K562 (cell line): ENCODE data around the gene DIP2C. TPM values are rescaled to one million over a fixed set of nuclear protein-coding genes. Genes with fewer than 3 reads are reported as not detected.

Experiments
- ATAC-seq: fragments of 200-7000 bp; cut with Tn5 transposase; 3 replicates; pipeline ENCODE4 v1.9.1; 2020; ENCODE audit warnings: moderate library complexity
- BruUV-seq: library from RNA; stranded (reverse); fragments of 400-500 nt; replicated peaks from 2 replicates; lab custom pipeline; 2021; lab: Mats Ljungman, UMichigan
- CTCF ChIA-PET: fragments of 300-600 bp; formaldehyde crosslinking; extraction: SDS; loops from one replicate; lab custom pipeline; 2021; ENCODE audit warnings: low intra/inter-chr PET ratio; lab: Yijun Ruan, JAX
- POLR2A ChIA-PET: fragments of 300-600, 350-650 bp; sonication (Branson Sonifier 250); formaldehyde crosslinking; extraction: SDS; loops from one replicate; lab custom pipeline; 2021; ENCODE audit warnings: antibody characterized with exemption, inconsistent platforms; lab: Yijun Ruan, JAX
- DNase-seq, 4 experiments: peaks; one replicate each; pipeline versions ENCODE4 v3.0.0 to v3.0.0-alpha.2; 2011 to 2018; ENCODE audit warnings: low spot score in 3 of 4, mixed read lengths in 3 of 4; ENCODE audit errors: extremely low read depth in 1 of 4
- FAIRE-seq: peaks from 2 replicates; lab custom pipeline; 2011; peaks lifted over from hg19 to GRCh38; lab: Jason Lieb, UNC
- H2AFZ ChIP-seq: 2 replicates; pipeline ENCODE4 v1.6.0; 2011; ENCODE audit warnings: low read depth, low read length, control low read depth, inconsistent platforms
- H3K27ac ChIP-seq: fragments of 200-600 bp; 3 replicates; pipeline ENCODE4 v1.8.0; 2011; ENCODE audit warnings: low read depth, mild to moderate bottlenecking, control low read depth, inconsistent platforms, low read length, moderate library complexity, mixed read lengths; ENCODE audit errors: extremely low read depth
- H3K27me3 ChIP-seq, 2 experiments: fragments of 300-600 bp in 1 of 2; 2 replicates in 1 of 2; 3 replicates in 1 of 2; pipeline versions ENCODE4 v1.6.0 to v1.8.0; 2011; ENCODE audit warnings: inconsistent platforms in 2 of 2, low read length in 2 of 2, mild to moderate bottlenecking in 1 of 2, mixed read lengths in 1 of 2, moderate library complexity in 1 of 2; ENCODE audit not compliant: control insufficient read depth in 2 of 2, insufficient read depth in 2 of 2
- H3K36me3 ChIP-seq: fragments of 300-600 bp; 3 replicates; pipeline ENCODE4 v1.8.0; 2011; ENCODE audit warnings: mild to moderate bottlenecking, low read length, inconsistent platforms; ENCODE audit not compliant: control insufficient read depth, insufficient read depth
- H3K4me1 ChIP-seq, 2 experiments: fragments of 200-600 bp in 1 of 2; replicated peaks in 1 of 2; 2 replicates in 1 of 2; 3 replicates in 1 of 2; pipeline versions ENCODE4 v1.5.1 to v1.8.0; 2011; ENCODE audit warnings: inconsistent platforms in 2 of 2, low read length in 2 of 2, mild to moderate bottlenecking in 1 of 2, mixed read lengths in 1 of 2, moderate library complexity in 1 of 2; ENCODE audit not compliant: control insufficient read depth in 2 of 2, insufficient read depth in 2 of 2
- H3K4me2 ChIP-seq: 2 replicates; pipeline ENCODE4 v1.6.1; 2011; ENCODE audit warnings: low read length, control low read depth, inconsistent platforms, mixed read lengths; ENCODE audit not compliant: insufficient read depth
- H3K4me3 ChIP-seq: fragments of 200-600 bp; sonication (generic), shearing (Covaris generic); 2 replicates; pipeline ENCODE4 v1.5.1; 2016; ENCODE audit warnings: control low read depth, inconsistent platforms
- H3K79me2 ChIP-seq: fragments of 200-600 bp; 3 replicates; pipeline ENCODE4 v1.8.0; 2011; ENCODE audit warnings: low read length, inconsistent platforms; ENCODE audit not compliant: control insufficient read depth, insufficient read depth
- H3K9ac ChIP-seq, 2 experiments: 2 replicates each; pipeline versions ENCODE4 v1.6.0 to v1.6.1; 2011; ENCODE audit warnings: low read depth in 2 of 2, low read length in 2 of 2, control low read depth in 1 of 2, inconsistent platforms in 1 of 2, mild to moderate bottlenecking in 1 of 2, mixed read lengths in 1 of 2; ENCODE audit not compliant: insufficient read depth in 1 of 2
- H3K9me1 ChIP-seq: one replicate; pipeline ENCODE4 v1.6.0; 2011; ENCODE audit warnings: inconsistent platforms, mild to moderate bottlenecking, low read length, moderate library complexity; ENCODE audit not compliant: control insufficient read depth, insufficient read depth
- H3K9me3 ChIP-seq: replicated peaks from 2 replicates; pipeline ENCODE4 v1.5.1; 2011; ENCODE audit warnings: low read depth, low read length, inconsistent platforms; ENCODE audit not compliant: control insufficient read depth, insufficient read depth
- H4K20me1 ChIP-seq: replicated peaks from 2 replicates; pipeline ENCODE4 v1.6.1; 2011; ENCODE audit warnings: low read length, inconsistent platforms, mixed read lengths; ENCODE audit not compliant: control insufficient read depth, insufficient read depth
- HDAC6 ChIP-seq: IDR thresholded peaks from 2 replicates; pipeline ENCODE4 v1.6.1; 2012; ENCODE audit warnings: low read depth, mild to moderate bottlenecking, control low read depth, inconsistent platforms, low read length, moderate library complexity
- KDM4B ChIP-seq, 2 experiments: fragments of 450-650 bp in 1 of 2; sonication (generic) in 1 of 2; IDR thresholded peaks; 2 replicates each; pipeline ENCODE4 v1.6.1; 2016 to 2017; ENCODE audit warnings: borderline replicate concordance in 2 of 2, antibody characterized with exemption in 1 of 2, low read depth in 1 of 2, mild to moderate bottlenecking in 1 of 2
- MAFF ChIP-seq: IDR thresholded peaks from 2 replicates; pipeline ENCODE4 v1.6.1; 2012; ENCODE audit warnings: low read length, improper control_type of control experiment
- MYBL2 ChIP-seq, 2 experiments: fragments of 450-650 bp in 1 of 2; sonication (generic) in 1 of 2; formaldehyde crosslinking in 1 of 2; IDR thresholded peaks; 2 replicates each; pipeline versions ENCODE4 v1.6.1 to v1.8.1; 2017 to 2022; ENCODE audit warnings: borderline replicate concordance in 1 of 2, inconsistent platforms in 1 of 2, low read depth in 1 of 2, mild to moderate bottlenecking in 1 of 2, missing genetic modification reagents in 1 of 2, moderate library complexity in 1 of 2
- STAG1 ChIP-seq: sonication (generic); formaldehyde crosslinking; IDR thresholded peaks from 2 replicates; pipeline ENCODE4 v1.5.0; 2020; ENCODE audit warnings: missing genetic modification reagents, borderline replicate concordance
- TCF7L2 ChIP-seq: fragments of 150-350 bp; IDR thresholded peaks from 2 replicates; pipeline ENCODE4 v1.6.1; 2016; ENCODE audit warnings: low read depth, mild to moderate bottlenecking, low read length, moderate library complexity
- WGBS: fragments of 100-300 bp; shearing (Covaris generic); methylation state at CpG from one replicate; pipeline ENCODE4 v1.1.6; 2016; ENCODE audit warnings: low coverage, mixed read lengths; ENCODE audit not compliant: insufficient coverage; ENCODE audit errors: missing lambda C conversion rate; 5-methylcytosine and 5-hydroxymethylcytosine counted together
- in situ Hi-C: fragments of 300-500 bp; cut with MboI; formaldehyde crosslinking; loops from 4 replicates; pipeline ENCODE4 v1.15.0; 2018; ENCODE audit warnings: inconsistent platforms, mixed read lengths
- intact Hi-C: fragments of 100-400 bp; cut with micrococcal nuclease; formaldehyde crosslinking; loops from 2 replicates; pipeline ENCODE4 v1.14.2; 2022
- polyA plus RNA-seq, 8 experiments: library from polyadenylated mRNA; depleted of rRNA in 4 of 8; stranded (reverse) in 5 of 8; unstranded in 3 of 8; fragments of >200 nt; fragmentation: Nextera tagmentation in 2 of 8; fragmentation: Illumina TruSeq in 1 of 8; extraction: Ambion mirVana in 2 of 8; extraction: Trizol in 1 of 8; gene quantifications; 2 replicates each; pipeline versions ENCODE4 v1.2.1 to v1.2.3, GENCODE V29; 2011 to 2014; ENCODE audit warnings: inconsistent platforms in 1 of 8, missing spikeins in 1 of 8
- total RNA-seq, 7 experiments: library from RNA; depleted of rRNA in 6 of 7; stranded (reverse); fragments of >200 nt in 6 of 7; fragmentation: Illumina TruSeq in 2 of 7; extraction: Trizol in 2 of 7; gene quantifications; 2 replicates each; pipeline versions ENCODE4 v1.2.1 to v1.2.3, GENCODE V29; 2011 to 2021; ENCODE audit warnings: low replicate concordance in 1 of 7
- TF ChIP-seq, protein P1 (sequence below): IDR thresholded peaks from 2 replicates; pipeline ENCODE4 v1.6.1; 2011; ENCODE audit not compliant: insufficient read length; ENCODE audit errors: extremely low read depth
- TF ChIP-seq, protein P2 (sequence below), 2 experiments: fragments of 450-650 bp in 1 of 2; sonication (generic) in 1 of 2; formaldehyde crosslinking in 1 of 2; IDR thresholded peaks; 2 replicates each; pipeline versions ENCODE4 v1.7.1 to v1.9.0; 2016 to 2022; ENCODE audit warnings: inconsistent platforms in 1 of 2, mild to moderate bottlenecking in 1 of 2, missing genetic modification reagents in 1 of 2
- TF ChIP-seq, protein P3 (sequence below): sonication (generic); formaldehyde crosslinking; IDR thresholded peaks from 2 replicates; pipeline ENCODE4 v1.8.1; 2023; ENCODE audit warnings: mild to moderate bottlenecking, missing genetic modification reagents

The DIP2C gene
- total and polyA plus RNA-seq, 9 of the 15 experiments (the other 6 are each of a cell fraction or from before 2014, with no cell fraction given), result 0.01 TPM; not detected in 8

DNA sequence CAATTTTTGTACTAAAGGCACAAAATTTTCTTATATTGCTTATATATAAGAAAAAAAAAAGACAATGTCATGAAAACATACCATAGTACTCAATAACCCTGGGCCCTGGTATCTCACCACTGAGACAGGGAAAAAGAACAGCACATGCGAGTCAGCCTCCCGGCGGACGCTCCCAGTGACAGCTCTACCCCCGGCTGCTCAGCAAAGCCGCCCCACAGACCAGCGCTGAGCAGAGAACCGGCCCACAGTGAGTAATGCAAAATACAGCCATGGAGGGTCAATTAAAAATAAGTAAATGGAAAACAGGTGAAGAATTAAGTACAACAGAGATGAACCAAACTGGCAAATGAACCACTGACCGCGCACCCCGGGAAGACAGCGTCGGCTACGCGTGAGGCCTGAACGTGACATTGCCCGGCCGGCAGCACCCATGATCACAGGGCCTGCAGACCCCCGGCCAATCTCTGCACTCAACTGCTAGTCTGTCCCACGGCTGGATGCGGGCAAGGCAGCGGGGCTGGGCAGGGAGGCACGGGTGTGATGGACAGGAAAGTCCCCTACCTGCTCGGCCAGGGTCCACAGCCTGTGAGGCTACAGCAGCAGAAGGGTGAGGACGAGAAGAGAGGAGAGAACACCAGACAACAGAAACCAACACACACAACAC is 378.4 kb downstream of the DIP2C start:
- TF ChIP-seq MAFF (no peak), STAG1 (no peak), HDAC6 (no peak), MYBL2 (IDR thresholded peaks at IDR 0.05; ENCODE audit: low read depth) (no peak), MYBL2 (CRISPR knock-in tag; IDR thresholded peaks at IDR 0.05; ENCODE audit: borderline replicate concordance) (no peak), TCF7L2 (no peak), KDM4B (IDR thresholded peaks at IDR 0.05; ENCODE audit: borderline replicate concordance in 2 of 2, low read depth in 1 of 2) (no peak)
- TF ChIP-seq, protein P1, sequence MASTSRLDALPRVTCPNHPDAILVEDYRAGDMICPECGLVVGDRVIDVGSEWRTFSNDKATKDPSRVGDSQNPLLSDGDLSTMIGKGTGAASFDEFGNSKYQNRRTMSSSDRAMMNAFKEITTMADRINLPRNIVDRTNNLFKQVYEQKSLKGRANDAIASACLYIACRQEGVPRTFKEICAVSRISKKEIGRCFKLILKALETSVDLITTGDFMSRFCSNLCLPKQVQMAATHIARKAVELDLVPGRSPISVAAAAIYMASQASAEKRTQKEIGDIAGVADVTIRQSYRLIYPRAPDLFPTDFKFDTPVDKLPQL, result no peak
- TF ChIP-seq, protein P2, sequence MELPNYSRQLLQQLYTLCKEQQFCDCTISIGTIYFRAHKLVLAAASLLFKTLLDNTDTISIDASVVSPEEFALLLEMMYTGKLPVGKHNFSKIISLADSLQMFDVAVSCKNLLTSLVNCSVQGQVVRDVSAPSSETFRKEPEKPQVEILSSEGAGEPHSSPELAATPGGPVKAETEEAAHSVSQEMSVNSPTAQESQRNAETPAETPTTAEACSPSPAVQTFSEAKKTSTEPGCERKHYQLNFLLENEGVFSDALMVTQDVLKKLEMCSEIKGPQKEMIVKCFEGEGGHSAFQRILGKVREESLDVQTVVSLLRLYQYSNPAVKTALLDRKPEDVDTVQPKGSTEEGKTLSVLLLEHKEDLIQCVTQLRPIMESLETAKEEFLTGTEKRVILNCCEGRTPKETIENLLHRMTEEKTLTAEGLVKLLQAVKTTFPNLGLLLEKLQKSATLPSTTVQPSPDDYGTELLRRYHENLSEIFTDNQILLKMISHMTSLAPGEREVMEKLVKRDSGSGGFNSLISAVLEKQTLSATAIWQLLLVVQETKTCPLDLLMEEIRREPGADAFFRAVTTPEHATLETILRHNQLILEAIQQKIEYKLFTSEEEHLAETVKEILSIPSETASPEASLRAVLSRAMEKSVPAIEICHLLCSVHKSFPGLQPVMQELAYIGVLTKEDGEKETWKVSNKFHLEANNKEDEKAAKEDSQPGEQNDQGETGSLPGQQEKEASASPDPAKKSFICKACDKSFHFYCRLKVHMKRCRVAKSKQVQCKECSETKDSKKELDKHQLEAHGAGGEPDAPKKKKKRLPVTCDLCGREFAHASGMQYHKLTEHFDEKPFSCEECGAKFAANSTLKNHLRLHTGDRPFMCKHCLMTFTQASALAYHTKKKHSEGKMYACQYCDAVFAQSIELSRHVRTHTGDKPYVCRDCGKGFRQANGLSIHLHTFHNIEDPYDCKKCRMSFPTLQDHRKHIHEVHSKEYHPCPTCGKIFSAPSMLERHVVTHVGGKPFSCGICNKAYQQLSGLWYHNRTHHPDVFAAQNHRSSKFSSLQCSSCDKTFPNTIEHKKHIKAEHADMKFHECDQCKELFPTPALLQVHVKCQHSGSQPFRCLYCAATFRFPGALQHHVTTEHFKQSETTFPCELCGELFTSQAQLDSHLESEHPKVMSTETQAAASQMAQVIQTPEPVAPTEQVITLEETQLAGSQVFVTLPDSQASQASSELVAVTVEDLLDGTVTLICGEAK (IDR thresholded peaks at IDR 0.05), result no peak
- TF ChIP-seq, protein P2 (CRISPR knock-in tag; IDR thresholded peaks at IDR 0.05), result no peak
- TF ChIP-seq, protein P3, sequence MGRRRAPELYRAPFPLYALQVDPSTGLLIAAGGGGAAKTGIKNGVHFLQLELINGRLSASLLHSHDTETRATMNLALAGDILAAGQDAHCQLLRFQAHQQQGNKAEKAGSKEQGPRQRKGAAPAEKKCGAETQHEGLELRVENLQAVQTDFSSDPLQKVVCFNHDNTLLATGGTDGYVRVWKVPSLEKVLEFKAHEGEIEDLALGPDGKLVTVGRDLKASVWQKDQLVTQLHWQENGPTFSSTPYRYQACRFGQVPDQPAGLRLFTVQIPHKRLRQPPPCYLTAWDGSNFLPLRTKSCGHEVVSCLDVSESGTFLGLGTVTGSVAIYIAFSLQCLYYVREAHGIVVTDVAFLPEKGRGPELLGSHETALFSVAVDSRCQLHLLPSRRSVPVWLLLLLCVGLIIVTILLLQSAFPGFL (CRISPR knock-in tag), result no peak
- ChIA-PET POLR2A (interaction anchor here (0.5 kb wide), 1 partner anchor 60 kb away, joined by 3 read pairs; no protein-coding TSS in a partner anchor), CTCF (no interaction called here)
- Histone ChIP-seq H2AFZ (no peak overlapping the region), H4K20me1 (no peaks in the 10 kb centered on the region), H3K4me3 (no peak overlapping the region), H3K36me3 (no peaks in the 10 kb centered on the region), H3K27ac (no peak overlapping the region), H3K4me2 (no peak overlapping the region), H3K9me1 (no peaks in the 10 kb centered on the region), H3K4me1 (no peaks in the 10 kb centered on the region), H3K9ac (no peak overlapping the region), H3K79me2 (no peaks in the 10 kb centered on the region), H3K9me3 (no peaks in the 10 kb centered on the region), H3K27me3 (peaks cover 43 to 55% of the 10 kb centered on the region in 2 experiments)
- WGBS, result 23% methylated on average over 24 of the region's 25 CpGs
- DNase-seq (no peak), ATAC-seq (no peak), FAIRE-seq (no peak)
- BruUV-seq, result no TSS peak
- intact Hi-C loops (no loop called here), in situ Hi-C loops (no loop called here)
